BE2C (cell line): ENCODE results near the gene CACNB4.
A peak's percentile ranks its signal among the peaks of the same experiment; 100 is the strongest.
"Not testable (repeated sequence)": the region's sequence is repeated elsewhere in the genome, so short reads cannot be mapped to it uniquely, and the experiment has no call there.

Experiments
- DNase-seq: peaks from one replicate; pipeline ENCODE4 v3.0.0-alpha.2; 2020
- H3K27me3 ChIP-seq: fragments of 250-450 bp; sonication (Bioruptor Pico); 2 replicates; pipeline ENCODE4 v1.5.1; 2020; ENCODE audit warnings: mild to moderate bottlenecking
- H3K36me3 ChIP-seq: fragments of 250-450 bp; sonication (Bioruptor Pico); 2 replicates; pipeline ENCODE4 v1.5.1; 2020; ENCODE audit warnings: mild to moderate bottlenecking
- H3K4me1 ChIP-seq: fragments of 250-450 bp; sonication (Bioruptor Pico); 2 replicates; pipeline ENCODE4 v1.5.1; 2020
- H3K4me3 ChIP-seq: 2 replicates; pipeline ENCODE4 v1.5.1; 2011; ENCODE audit warnings: low read depth, low read length
- H3K9me3 ChIP-seq: fragments of 250-450 bp; sonication (Bioruptor Pico); 2 replicates; pipeline ENCODE4 v1.5.1; 2020
- CTCF ChIP-seq: IDR thresholded peaks from 2 replicates; pipeline ENCODE4 v1.5.1; 2012; ENCODE audit warnings: mild to moderate bottlenecking, low read depth, low read length

The CACNB4 gene

GRCh38 chr2:152015552-152015951 is 83.3 kb downstream of the CACNB4 start:
- DNase-seq, result no peak
- Histone ChIP-seq H3K4me3 (no peak overlapping the region), H3K4me1 (no peaks in the 10 kb centered on the region), H3K9me3 (no peaks in the 10 kb centered on the region), H3K36me3 (no peaks in the 10 kb centered on the region), H3K27me3 (no peaks in the 10 kb centered on the region)
- TF ChIP-seq CTCF, result no peak

- TF ChIP-seq CTCF, result no peak
- no peak for DNase-seq
Observed at GRCh38 chr2:152012697-152013096, 86.1 kb downstream of the CACNB4 start.

GRCh38 chr2:152011724-152012123 is 87.1 kb downstream of the CACNB4 start:
- no peaks in the 10 kb centered on the region for H3K9me3 ChIP-seq
- TF ChIP-seq CTCF, result no peak
- H3K4me3 ChIP-seq, result no peak overlapping the region
- H3K36me3 ChIP-seq, result no peaks in the 10 kb centered on the region
- H3K4me1 ChIP-seq, result no peaks in the 10 kb centered on the region
- no peak for DNase-seq
- no peaks in the 10 kb centered on the region for H3K27me3 ChIP-seq

More at GRCh38 chr2:152012697-152013096, 86.1 kb downstream of the CACNB4 start:
- Histone ChIP-seq H3K9me3 (no peaks in the 10 kb centered on the region), H3K4me1 (no peaks in the 10 kb centered on the region), H3K36me3 (no peaks in the 10 kb centered on the region), H3K27me3 (no peaks in the 10 kb centered on the region), H3K4me3 (no peak overlapping the region)

- no peaks in the 10 kb centered on the region for H3K4me1 ChIP-seq
- DNase-seq, result no peak
- no peaks in the 10 kb centered on the region for H3K9me3 ChIP-seq
- no peak for TF ChIP-seq CTCF
- no peak overlapping the region for H3K4me3 ChIP-seq
- no peaks in the 10 kb centered on the region for H3K36me3 ChIP-seq
- no peaks in the 10 kb centered on the region for H3K27me3 ChIP-seq
Observed at GRCh38 chr2:152005607-152006006, 93.2 kb downstream of the CACNB4 start.

- H3K27me3 ChIP-seq, H3K4me1 ChIP-seq, H3K9me3 ChIP-seq, H3K36me3 ChIP-seq, H3K4me3 ChIP-seq, DNase-seq: not testable (repeated sequence)
Observed at GRCh38 chr2:152003283-152003682, 95.6 kb downstream of the CACNB4 start.

GRCh38 chr2:151999053-151999452 is 99.8 kb downstream of the CACNB4 start:
- no peaks in the 10 kb centered on the region for H3K36me3 ChIP-seq
- no peaks in the 10 kb centered on the region for H3K27me3 ChIP-seq
- no peak overlapping the region for H3K4me3 ChIP-seq
- H3K9me3 ChIP-seq, result no peaks in the 10 kb centered on the region
- TF ChIP-seq CTCF, result peak; percentile 70
- H3K4me1 ChIP-seq, result no peaks in the 10 kb centered on the region
- DNase-seq, result peak; percentile 37
